H1 (cell line): ENCODE results near the gene ASH1L. TPM values are rescaled to one million over a fixed set of nuclear protein-coding genes. Genes with fewer than 3 reads are reported as not detected.

Experiments used
- CTCF ChIA-PET: fragments of 300-600 bp; sonication (Branson Sonifier 250); formaldehyde crosslinking; loops from one replicate; lab custom pipeline; 2021; ENCODE audit not compliant: partially characterized antibody; lab: Charles Lee
- POLR2A ChIA-PET: fragments of 300-600 bp; sonication (Branson Sonifier 250); formaldehyde crosslinking; loops from one replicate; lab custom pipeline; 2021; ENCODE audit warnings: inconsistent platforms; ENCODE audit not compliant: partially characterized antibody; lab: Charles Lee
- DNase-seq, 2 experiments: peaks; one replicate each; pipeline versions ENCODE4 v3.0.0 to v3.0.0-alpha.2; 2010 to 2022; ENCODE audit warnings: low spot score in 2 of 2, low read depth in 1 of 2, mixed read lengths in 1 of 2
- FAIRE-seq: peaks from 2 replicates; lab custom pipeline; 2011; peaks lifted over from hg19 to GRCh38; lab: Jason Lieb, UNC
- H2AFZ ChIP-seq: 2 replicates; pipeline ENCODE4 v1.8.1; 2012; ENCODE audit warnings: low read length, inconsistent platforms
- H2AK5ac ChIP-seq: 2 replicates; pipeline ENCODE4 v1.6.1; 2013; ENCODE audit warnings: low read depth, low read length
- H2BK120ac ChIP-seq: replicated peaks from 2 replicates; pipeline ENCODE3; 2013; ENCODE audit warnings: low read depth, low read length, inconsistent platforms
- H2BK12ac ChIP-seq: 2 replicates; pipeline ENCODE4 v1.6.1; 2013; ENCODE audit warnings: low read depth, low read length
- H2BK15ac ChIP-seq: 2 replicates; pipeline ENCODE4 v1.6.1; 2013; ENCODE audit warnings: low read length
- H2BK20ac ChIP-seq: 2 replicates; pipeline ENCODE4 v1.6.1; 2013; ENCODE audit warnings: low read length
- H2BK5ac ChIP-seq: 2 replicates; pipeline ENCODE4 v1.6.1; 2013; ENCODE audit warnings: low read depth, low read length
- H3K14ac ChIP-seq: 2 replicates; pipeline ENCODE4 v1.6.1; 2013; ENCODE audit warnings: inconsistent platforms; ENCODE audit not compliant: insufficient read length
- H3K18ac ChIP-seq: 2 replicates; pipeline ENCODE4 v1.6.1; 2013; ENCODE audit warnings: low read length; ENCODE audit errors: extremely low read depth
- H3K23ac ChIP-seq: 2 replicates; pipeline ENCODE4 v1.6.1; 2013; ENCODE audit warnings: inconsistent platforms; ENCODE audit not compliant: insufficient read length
- H3K23me2 ChIP-seq: 2 replicates; pipeline ENCODE4 v1.6.1; 2013; ENCODE audit warnings: low read depth, low read length
- H3K27ac ChIP-seq: 2 replicates; pipeline ENCODE4 v1.6.1; 2011; ENCODE audit warnings: low read depth, low read length, inconsistent platforms
- H3K27me3 ChIP-seq, 4 experiments: replicated peaks in 1 of 4; 1 replicate in 1 of 4; 2 replicates in 3 of 4; pipeline versions ENCODE4 v1.6.1 to v1.8.1; 2011 to 2013; ENCODE audit warnings: low read length in 3 of 4, mild to moderate bottlenecking in 3 of 4, inconsistent platforms in 2 of 4, mixed read lengths in 2 of 4, moderate library complexity in 1 of 4; ENCODE audit not compliant: control insufficient read depth in 3 of 4, insufficient read depth in 3 of 4; ENCODE audit errors: extremely low read depth in 1 of 4
- H3K36me3 ChIP-seq, 4 experiments: 2 replicates each; pipeline versions ENCODE4 v1.6.1 to v1.8.1; 2011 to 2013; ENCODE audit warnings: mild to moderate bottlenecking in 4 of 4, low read length in 3 of 4, moderate library complexity in 2 of 4, control low read depth in 1 of 4, inconsistent platforms in 1 of 4; ENCODE audit not compliant: insufficient read depth in 4 of 4, control insufficient read depth in 2 of 4
- H3K4ac ChIP-seq: replicated peaks from 2 replicates; pipeline ENCODE3; 2013; ENCODE audit warnings: low read length, low read depth, mixed read lengths, inconsistent platforms; ENCODE audit not compliant: insufficient read length
- H3K4me1 ChIP-seq, 4 experiments: replicated peaks in 1 of 4; 1 replicate in 1 of 4; 2 replicates in 3 of 4; pipeline versions ENCODE4 v1.6.1 to v1.8.1; 2011 to 2013; ENCODE audit warnings: low read length in 3 of 4, inconsistent platforms in 2 of 4, mixed read lengths in 1 of 4; ENCODE audit not compliant: insufficient read depth in 4 of 4, control insufficient read depth in 3 of 4
- H3K4me2 ChIP-seq, 2 experiments: 2 replicates each; pipeline versions ENCODE4 v1.6.1 to v1.8.1; 2011 to 2013; ENCODE audit warnings: low read depth in 2 of 2, low read length in 2 of 2, control low read depth in 1 of 2, inconsistent platforms in 1 of 2, mild to moderate bottlenecking in 1 of 2; ENCODE audit not compliant: insufficient read depth in 1 of 2
- H3K4me3 ChIP-seq, 4 experiments: fragments of 200-600, 300-600 bp in 1 of 4; sonication (generic), shearing (Covaris generic), sonication (Bioruptor Twin) in 1 of 4; 2 replicates each; pipeline versions ENCODE4 v1.5.1 to v1.8.1; 2011 to 2016; ENCODE audit warnings: low read length in 4 of 4, low read depth in 3 of 4, control low read depth in 2 of 4, inconsistent platforms in 2 of 4, mild to moderate bottlenecking in 2 of 4, mixed read lengths in 1 of 4, moderate library complexity in 1 of 4; ENCODE audit not compliant: insufficient read depth in 2 of 4; ENCODE audit errors: extremely low read depth in 1 of 4
- H3K56ac ChIP-seq: replicated peaks from 2 replicates; pipeline ENCODE3; 2013; ENCODE audit warnings: low read depth, mild to moderate bottlenecking, mixed read lengths, low read length, inconsistent platforms; ENCODE audit not compliant: insufficient read length
- H3K79me1 ChIP-seq: 2 replicates; pipeline ENCODE4 v1.6.1; 2013; ENCODE audit warnings: low read depth, low read length, control low read depth
- H3K79me2 ChIP-seq, 2 experiments: 2 replicates each; pipeline versions ENCODE4 v1.6.1 to v1.8.1; 2012 to 2013; ENCODE audit warnings: low read length in 2 of 2, mild to moderate bottlenecking in 2 of 2, inconsistent platforms in 1 of 2; ENCODE audit not compliant: insufficient read depth in 2 of 2, control insufficient read depth in 1 of 2
- H3K9ac ChIP-seq, 4 experiments: replicated peaks in 1 of 4; 1 replicate in 1 of 4; 2 replicates in 3 of 4; pipeline versions ENCODE4 v1.6.1 to v1.8.1; 2011 to 2013; ENCODE audit warnings: low read depth in 3 of 4, low read length in 3 of 4, control low read depth in 2 of 4, mild to moderate bottlenecking in 2 of 4, moderate library complexity in 2 of 4, inconsistent platforms in 1 of 4; ENCODE audit errors: extremely low read depth in 1 of 4
- H3K9me3 ChIP-seq, 2 experiments: 2 replicates each; pipeline versions ENCODE4 v1.6.1 to v1.8.1; 2012 to 2013; ENCODE audit warnings: mild to moderate bottlenecking in 2 of 2, moderate library complexity in 2 of 2, control low read depth in 1 of 2, inconsistent platforms in 1 of 2, low read depth in 1 of 2, low read length in 1 of 2, mixed read lengths in 1 of 2; ENCODE audit not compliant: insufficient read depth in 2 of 2
- H4K20me1 ChIP-seq, 2 experiments: replicated peaks in 1 of 2; 2 replicates each; pipeline versions ENCODE3 to v1.8.1; 2011 to 2013; ENCODE audit warnings: inconsistent platforms in 2 of 2, low read length in 2 of 2, mild to moderate bottlenecking in 1 of 2; ENCODE audit not compliant: insufficient read depth in 2 of 2, control insufficient read depth in 1 of 2
- H4K5ac ChIP-seq: 2 replicates; pipeline ENCODE4 v1.6.1; 2013; ENCODE audit warnings: low read length, low read depth, mixed read lengths, inconsistent platforms; ENCODE audit not compliant: insufficient read length
- H4K8ac ChIP-seq: 2 replicates; pipeline ENCODE4 v1.8.0; 2013; ENCODE audit warnings: mild to moderate bottlenecking, moderate library complexity, low read length, inconsistent platforms; ENCODE audit not compliant: insufficient read depth; ENCODE audit errors: extremely low read depth
- H4K91ac ChIP-seq: replicated peaks from 2 replicates; pipeline ENCODE3; 2013; ENCODE audit warnings: low read length, mixed read lengths, inconsistent platforms; ENCODE audit not compliant: insufficient read length
- EP300 ChIP-seq, 2 experiments: IDR thresholded peaks; 1 replicate in 1 of 2; 2 replicates in 1 of 2; pipeline ENCODE4 v1.6.1; 2011 to 2012; ENCODE audit warnings: low read depth in 2 of 2, low read length in 2 of 2, mild to moderate bottlenecking in 2 of 2, borderline replicate concordance in 1 of 2, inconsistent platforms in 1 of 2, moderate library complexity in 1 of 2
- EZH2 ChIP-seq: fragments of 200-600 bp; sonication (generic); IDR thresholded peaks from 2 replicates; pipeline ENCODE4 v1.7.1; 2012; ENCODE audit warnings: low read depth, mild to moderate bottlenecking, moderate library complexity, low read length, inconsistent platforms; ENCODE audit not compliant: severe bottlenecking
- HDAC2 ChIP-seq, 2 experiments: fragments of 300-600 bp in 1 of 2; sonication (generic) in 1 of 2; IDR thresholded peaks; 2 replicates each; pipeline ENCODE4 v1.6.1; 2011 to 2012; ENCODE audit warnings: low read depth in 2 of 2, low read length in 2 of 2, mild to moderate bottlenecking in 2 of 2, moderate library complexity in 2 of 2, borderline replicate concordance in 1 of 2, inconsistent platforms in 1 of 2
- HDAC6 ChIP-seq: IDR thresholded peaks from one replicate; pipeline ENCODE4 v1.7.1; 2012; ENCODE audit warnings: low read depth, mild to moderate bottlenecking, inconsistent platforms, low read length, moderate library complexity
- JUN ChIP-seq: IDR thresholded peaks from 2 replicates; pipeline ENCODE4 v1.6.1; 2011; ENCODE audit warnings: low read depth, mild to moderate bottlenecking, improper control_type of control experiment, low read length
- KDM4A ChIP-seq: IDR thresholded peaks from one replicate; pipeline ENCODE4 v1.7.1; 2012; ENCODE audit warnings: low read depth, mild to moderate bottlenecking, moderate library complexity, low read length, inconsistent platforms; ENCODE audit not compliant: severe bottlenecking
- MAFK ChIP-seq: IDR thresholded peaks from 2 replicates; pipeline ENCODE4 v1.6.1; 2012; ENCODE audit warnings: low read depth, mild to moderate bottlenecking, improper control_type of control experiment, low read length
- POU5F1 ChIP-seq: IDR thresholded peaks from 2 replicates; pipeline ENCODE4 v1.6.1; 2011; ENCODE audit warnings: low read depth, mild to moderate bottlenecking, low read length, moderate library complexity
- SIN3A ChIP-seq, 2 experiments: IDR thresholded peaks in 1 of 2; conservative IDR thresholded peaks in 1 of 2; 2 replicates each; pipeline ENCODE4 v1.6.1; 2011 to 2012; ENCODE audit warnings: low read length in 2 of 2, improper control_type of control experiment in 1 of 2, low read depth in 1 of 2, mild to moderate bottlenecking in 1 of 2
- SP2 ChIP-seq: IDR thresholded peaks from 2 replicates; pipeline ENCODE4 v1.6.1; 2012; ENCODE audit warnings: mild to moderate bottlenecking, low read length, inconsistent platforms
- SRF ChIP-seq: IDR thresholded peaks from 2 replicates; pipeline ENCODE4 v1.6.1; 2011; ENCODE audit warnings: mild to moderate bottlenecking, low read depth, low read length, moderate library complexity
- SUZ12 ChIP-seq: fragments of 200-600 bp; sonication (generic); IDR thresholded peaks from 2 replicates; pipeline ENCODE4 v1.6.1; 2012; ENCODE audit warnings: mild to moderate bottlenecking, inconsistent platforms, low read length, moderate library complexity, mixed read lengths
- TBP ChIP-seq: IDR thresholded peaks from 2 replicates; pipeline ENCODE4 v1.6.1; 2011; ENCODE audit warnings: low read depth, low read length, improper control_type of control experiment
- ZNF274 ChIP-seq: IDR thresholded peaks from 2 replicates; pipeline ENCODE4 v1.7.0; 2012; ENCODE audit warnings: low read length, borderline replicate concordance; ENCODE audit errors: extremely low read depth
- WGBS, 2 experiments: shearing (Covaris generic) in 1 of 2; methylation state at CpG; one replicate each; pipeline versions ENCODE4 v1.1.6 to v1.1.7; 2013 to 2015; ENCODE audit warnings: low lambda C conversion rate in 2 of 2, mixed read lengths in 2 of 2, inconsistent platforms in 1 of 2, low coverage in 1 of 2, missing lambda C conversion rate in 1 of 2; ENCODE audit not compliant: insufficient replicate concordance in 2 of 2, insufficient coverage in 1 of 2, insufficient read length in 1 of 2; ENCODE audit errors: extremely low coverage in 1 of 2, missing lambda C conversion rate in 1 of 2; 5-methylcytosine and 5-hydroxymethylcytosine counted together
- polyA plus RNA-seq, 7 experiments: library from polyadenylated mRNA; depleted of rRNA in 3 of 7; stranded (reverse) in 5 of 7; unstranded in 2 of 7; fragments of >200 nt in 5 of 7; fragments of 200-250 nt in 2 of 7; gene quantifications; 1 replicate in 5 of 7; 2 replicates in 1 of 7; 4 replicates in 1 of 7; pipeline versions ENCODE4 v1.2.1 to v1.2.3, GENCODE V29; 2011 to 2013; ENCODE audit warnings: missing spikeins in 2 of 7, mixed read lengths in 2 of 7
- total RNA-seq: library from RNA; stranded (reverse); fragmentation: NEBNext Ultra II Directional; extraction: Animal tissue kit (Norgen Biotek cat#: 25700); gene quantifications from 2 replicates; pipeline ENCODE4 v1.2.1, GENCODE V29; 2021

ASH1L gene
- total and polyA plus RNA-seq, 2 of the 8 experiments (the other 6 are each of a cell fraction or from before 2014, with no cell fraction given): 7.5 to 27.6 TPM

DNA sequence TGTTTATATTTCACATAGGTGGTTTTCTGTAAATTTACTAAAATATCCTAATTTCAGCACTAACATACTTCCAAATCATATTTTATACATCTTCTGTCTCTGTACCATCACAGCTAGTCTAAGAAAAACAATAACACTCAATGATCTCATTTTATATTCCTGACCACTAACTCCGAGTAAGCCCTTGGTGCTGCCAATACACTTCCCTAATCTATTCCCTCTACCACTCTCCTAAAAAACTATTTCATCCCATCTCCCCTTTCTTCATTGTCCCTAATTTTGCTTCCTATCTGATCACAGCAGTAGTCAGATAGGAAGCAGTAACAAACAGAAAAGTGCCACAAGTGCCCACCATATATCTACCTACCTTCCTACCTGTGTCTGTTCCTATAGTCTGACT is 36.2 kb downstream of the ASH1L start:
- Histone ChIP-seq H2BK12ac (no peak overlapping the region), H2BK15ac (no peak overlapping the region), H3K9ac (no peak overlapping the region), H4K8ac (no peak overlapping the region), H3K79me2 (peaks cover 0 to 79% of the 10 kb centered on the region in 2 experiments), H3K9me3 (no peaks in the 10 kb centered on the region), H3K36me3 (no peaks in the 10 kb centered on the region; a peak in 1 of 8 replicates), H3K4me1 (no peaks in the 10 kb centered on the region), H3K14ac (no peak overlapping the region), H3K56ac (no peak overlapping the region), H2AK5ac (no peak overlapping the region), H2BK20ac (no peak overlapping the region), H3K79me1 (peaks cover 4% of the 10 kb centered on the region), H2AFZ (no peak overlapping the region), H3K18ac (no peak overlapping the region), H3K27me3 (no peaks in the 10 kb centered on the region), H3K27ac (no peak overlapping the region), H4K5ac (no peak overlapping the region), H3K4ac (no peak overlapping the region), H2BK5ac (no peak overlapping the region), H2BK120ac (no peak overlapping the region), H3K4me3 (no peak overlapping the region), H4K20me1 (peaks cover 6% of the 10 kb centered on the region in 2 experiments), H3K23ac (no peak overlapping the region), H3K4me2 (no peak overlapping the region), H4K91ac (no peak overlapping the region), H3K23me2 (no peaks in the 10 kb centered on the region; the same call in 1 of the 2 replicates)
- DNase-seq (no peak), FAIRE-seq (no peak)
- WGBS, 2 experiments: 95% methylated on average over 1 of the region's 1 CpG; no CpG with 5 or more reads in 1 of the 2 experiments
- POLR2A ChIA-PET: interaction anchor here (1.3 kb wide), 1 partner anchor 10 kb away, joined by 4 read pairs; no protein-coding TSS in a partner anchor
- CTCF ChIA-PET: no interaction called here
- TF ChIP-seq SRF (no peak), MAFK (no peak), JUN (no peak), SP2 (no peak), HDAC6 (no peak), EP300 (IDR thresholded peaks at IDR 0.05; ENCODE audit: borderline replicate concordance in 1 of 2, low read depth in 2 of 2, low read length in 2 of 2) (no peak), ZNF274 (no peak), SIN3A (conservative IDR thresholded peaks at IDR 0.05 in 1 of 2, IDR thresholded peaks at IDR 0.05 in 1 of 2; ENCODE audit: low read depth in 1 of 2, low read length in 2 of 2) (no peak), SUZ12 (no peak), HDAC2 (IDR thresholded peaks at IDR 0.05; ENCODE audit: borderline replicate concordance in 1 of 2, low read depth in 2 of 2, low read length in 2 of 2) (no peak), EZH2 (no peak), KDM4A (no peak), POU5F1 (no peak), TBP (no peak)
